Measurements from ENCODE around the gene ARRDC1. TPM values are rescaled to one million over a fixed set of nuclear protein-coding genes. Genes with fewer than 3 reads are reported as not detected.
A peak's percentile ranks its signal among the peaks of the same experiment; 100 is the strongest.

Gene ARRDC1
- total RNA-seq, 1 donor from 2014 or later: 136 TPM

DNA sequence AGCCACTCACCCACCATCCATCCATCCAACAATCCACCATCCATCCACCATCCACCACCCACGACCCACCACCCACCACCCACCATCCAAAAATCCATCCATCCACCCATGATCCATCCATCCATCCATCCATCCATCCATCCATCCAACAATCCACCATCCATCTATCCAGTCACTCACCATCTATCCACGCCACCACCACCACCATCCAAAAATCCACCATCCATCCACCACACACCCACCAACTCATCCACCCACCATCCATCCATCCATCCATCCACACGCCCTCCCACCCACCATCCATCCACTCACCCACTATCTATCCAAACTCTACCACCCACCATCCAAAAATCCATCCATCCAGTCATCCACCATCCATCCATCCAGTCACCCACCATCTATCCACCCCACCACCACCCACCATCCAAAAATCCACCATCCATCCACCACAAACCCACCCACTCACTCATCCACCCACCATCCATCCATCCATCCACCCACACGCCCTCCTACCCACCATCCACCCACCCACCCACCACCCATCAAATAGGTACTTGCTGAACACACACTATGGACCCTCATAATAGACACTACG is 35.8 kb upstream of the ARRDC1 start:
- no peak for TF ChIP-seq CTCF (IDR thresholded peaks at IDR 0.05; ENCODE audit: insufficient read depth, low read length, severe bottlenecking)
- peaks cover 16% of the 10 kb centered on the region for H3K36me3 ChIP-seq (ENCODE audit: control insufficient read depth, insufficient read depth, low read length)
- FAIRE-seq (no peak), DNase-seq (ENCODE audit: low read depth) (no peak)
- H3K4me3 ChIP-seq (ENCODE audit: low read depth, low read length): no peak overlapping the region
- H3K27me3 ChIP-seq (ENCODE audit: control insufficient read depth, insufficient read depth, low read length): no peaks in the 10 kb centered on the region

DNA sequence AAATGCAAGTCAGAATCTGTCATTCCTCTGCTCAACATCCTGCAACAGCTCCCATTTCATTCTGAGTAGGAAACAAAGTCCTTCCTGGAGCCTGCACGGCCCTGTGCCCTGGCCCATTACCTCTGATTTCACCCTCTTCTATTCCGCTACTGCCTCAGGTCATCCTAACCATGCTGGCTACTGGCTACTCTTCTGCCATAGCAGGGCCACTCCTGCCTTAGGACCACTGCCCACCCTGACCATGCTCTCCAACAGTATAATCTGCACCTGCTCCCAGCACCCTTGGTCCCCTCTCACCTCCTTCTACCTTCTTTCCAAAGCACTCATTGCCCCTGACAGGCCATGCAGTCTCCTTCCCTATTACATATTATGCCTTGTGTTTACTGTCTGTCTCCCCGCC is 34.9 kb upstream of the ARRDC1 start:
- no peak for TF ChIP-seq CTCF (IDR thresholded peaks at IDR 0.05; ENCODE audit: insufficient read depth, low read length, severe bottlenecking)
- H3K27me3 ChIP-seq (ENCODE audit: control insufficient read depth, insufficient read depth, low read length): no peaks in the 10 kb centered on the region
- no peak for FAIRE-seq

GRCh38 chr9:137574192-137574591 is 31.3 kb upstream of the ARRDC1 start:
- H3K4me3 ChIP-seq (ENCODE audit: low read depth, low read length): no peak overlapping the region
- H3K36me3 ChIP-seq (ENCODE audit: control insufficient read depth, insufficient read depth, low read length): peaks cover 29% of the 10 kb centered on the region
- no peak for FAIRE-seq

More for the DNA sequence above, 34.9 kb upstream of the ARRDC1 start:
- no peak for DNase-seq (ENCODE audit: low read depth)
- no peak overlapping the region for H3K4me3 ChIP-seq (ENCODE audit: low read depth, low read length)
- peaks cover 23% of the 10 kb centered on the region for H3K36me3 ChIP-seq (ENCODE audit: control insufficient read depth, insufficient read depth, low read length)

GRCh38 chr9:137575364-137575715 is 30.1 kb upstream of the ARRDC1 start:
- Histone ChIP-seq H3K4me3 (ENCODE audit: low read depth, low read length) (no peak overlapping the region), H3K36me3 (ENCODE audit: control insufficient read depth, insufficient read depth, low read length) (peaks cover 29% of the 10 kb centered on the region), H3K27me3 (ENCODE audit: control insufficient read depth, insufficient read depth, low read length) (no peaks in the 10 kb centered on the region)
- FAIRE-seq (no peak), DNase-seq (ENCODE audit: low read depth) (no peak)
- TF ChIP-seq CTCF (IDR thresholded peaks at IDR 0.05; ENCODE audit: insufficient read depth, low read length, severe bottlenecking): no peak

More at GRCh38 chr9:137574192-137574591, 31.3 kb upstream of the ARRDC1 start:
- H3K27me3 ChIP-seq (ENCODE audit: control insufficient read depth, insufficient read depth, low read length): no peaks in the 10 kb centered on the region
- no peak for DNase-seq (ENCODE audit: low read depth)
- no peak for TF ChIP-seq CTCF (IDR thresholded peaks at IDR 0.05; ENCODE audit: insufficient read depth, low read length, severe bottlenecking)

GRCh38 chr9:137575716-137576411 is 29.6 kb upstream of the ARRDC1 start:
- FAIRE-seq: no peak
- Histone ChIP-seq H3K27me3 (ENCODE audit: control insufficient read depth, insufficient read depth, low read length) (no peaks in the 10 kb centered on the region), H3K36me3 (ENCODE audit: control insufficient read depth, insufficient read depth, low read length) (peaks cover 29% of the 10 kb centered on the region), H3K4me3 (ENCODE audit: low read depth, low read length) (no peak overlapping the region)
- peak; percentile 72 for DNase-seq (ENCODE audit: low read depth)
- TF ChIP-seq CTCF (IDR thresholded peaks at IDR 0.05; ENCODE audit: insufficient read depth, low read length, severe bottlenecking): no peak

Data from bronchial epithelial cell (primary cell).